Body of pancreas (tissue), 4 donors: ENCODE measurements around the gene NRG4.

Source experiments
- CTCF ChIP-seq, 7 experiments: fragments of 450-650 bp in 4 of 7; fragments of 200-600 bp in 3 of 7; sonication (generic) in 3 of 7; IDR thresholded peaks; one replicate each; pipeline ENCODE4 v1.5.1; 2016 to 2019; ENCODE audit warnings: antibody characterized with exemption in 7 of 7
- POLR2A ChIP-seq, 3 donors: fragments of 450-650 bp; IDR thresholded peaks; one replicate each; pipeline ENCODE4 v1.6.1; 2016; ENCODE audit warnings: antibody characterized with exemption in 3 of 3, mild to moderate bottlenecking in 2 of 3

- TF ChIP-seq CTCF (IDR thresholded peaks at IDR 0.05) (no peak), POLR2A (IDR thresholded peaks at IDR 0.05) (no peak)
These were observed 46.2 kb downstream of the NRG4 start for GRCh38 chr15:75966073-75966472.
